GM23248 (cell line): Measurements from ENCODE around the gene ZSCAN18.

ENCODE experiments used
- EZH2 ChIP-seq: fragments of 200-600 bp; sonication (generic); IDR thresholded peaks from 2 replicates; pipeline ENCODE4 v1.6.1; 2018; ENCODE audit warnings: antibody characterized with exemption, mild to moderate bottlenecking; ENCODE audit not compliant: insufficient read depth, poor library complexity, severe bottlenecking
- EZH2phosphoT487 ChIP-seq: fragments of 200-600 bp; sonication (generic); IDR thresholded peaks from 2 replicates; pipeline ENCODE4 v1.6.1; 2018; ENCODE audit warnings: antibody characterized with exemption, moderate library complexity, mild to moderate bottlenecking, low read depth; ENCODE audit not compliant: insufficient read depth

DNA sequence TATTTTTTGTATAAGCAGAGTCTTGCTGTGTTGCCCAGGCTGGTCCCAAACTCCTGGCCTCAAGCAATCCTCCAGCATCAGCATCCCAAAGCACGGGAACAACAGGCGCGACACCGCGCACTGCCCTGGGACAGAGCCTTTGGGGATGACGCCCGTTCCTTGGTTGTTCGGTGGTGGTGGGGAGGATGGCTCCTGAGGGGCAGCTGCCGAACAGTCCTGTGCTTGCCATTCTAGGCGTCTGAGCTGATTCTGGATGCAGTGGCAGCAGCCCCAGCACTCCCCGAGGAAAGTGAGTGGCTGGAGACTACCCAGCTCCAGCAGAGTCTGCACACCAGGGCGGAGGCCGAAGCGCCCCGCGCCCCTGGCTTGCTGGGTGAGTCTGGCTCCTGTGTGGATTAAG is 45.8 kb downstream of the ZSCAN18 start:
- no peak for TF ChIP-seq EZH2phosphoT487
- TF ChIP-seq EZH2, result no peak
